Motor neuron (in vitro differentiated cells): ENCODE results near the gene WWTR1. TPM values are rescaled to one million over a fixed set of nuclear protein-coding genes. Genes with fewer than 3 reads are reported as not detected.
A peak's percentile ranks its signal among the peaks of the same experiment; 100 is the strongest.

Experiments
- ATAC-seq, 8 experiments: fragments of 200-7000 bp; cut with Tn5 transposase; replicated peaks in 6 of 8; 2 replicates each; pipeline ENCODE4 v1.8.0; 2021; ENCODE audit warnings: mild to moderate bottlenecking in 8 of 8, moderate library complexity in 8 of 8
- H3K27ac ChIP-seq, 2 donors: fragments of 250-450 bp; sonication (Bioruptor Pico); 2 replicates each; pipeline ENCODE4 v1.9.0; 2021; ENCODE audit warnings: antibody characterized with exemption in 2 of 2, mild to moderate bottlenecking in 2 of 2, moderate library complexity in 1 of 2
- H3K4me1 ChIP-seq, 2 donors: fragments of 250-450 bp; sonication (Bioruptor Pico); replicated peaks in 1 of 2; 2 replicates each; pipeline ENCODE4 v1.6.1; 2021; ENCODE audit warnings: antibody characterized with exemption in 2 of 2, mild to moderate bottlenecking in 2 of 2, moderate library complexity in 1 of 2
- H3K4me3 ChIP-seq, 5 donors: fragments of 250-450 bp; sonication (Bioruptor Pico); 2 replicates each; pipeline ENCODE4 v1.9.0; 2021; ENCODE audit warnings: antibody characterized with exemption in 5 of 5, mild to moderate bottlenecking in 5 of 5, moderate library complexity in 4 of 5
- WGBS, 10 experiments: fragments of 450-650 bp; shearing (Covaris generic); methylation state at CpG; one replicate each; pipeline ENCODE4 v1.0.0; 2022; 5-methylcytosine and 5-hydroxymethylcytosine counted together
- in situ Hi-C, 9 experiments: fragments of 400-800 bp; cut with MboI; loops; one replicate each; pipeline ENCODE4 v1.15.0; 2021; ENCODE audit warnings: low sequenced_read_pairs in 9 of 9, low pct_unique_long_range_greater_than_20kb in 2 of 9; ENCODE audit not compliant: unreplicated experiment in 9 of 9
- total RNA-seq, 8 experiments: library from RNA; unstranded; fragments of 300-600 nt; gene quantifications; 2 replicates each; pipeline versions ENCODE4 v1.2.3 to v1.2.4, GENCODE V29; 2022

WWTR1 gene
- total RNA-seq, 8 experiments from 2014 or later, result 3.1 to 267 (median 29.7) TPM

- in situ Hi-C loops, result no loop called here
- 100% methylated on average over 1 to 2 of the region's 2 CpGs; no CpG with 5 or more reads in 4 of the 10 experiments for WGBS, 10 experiments
- no peak for ATAC-seq
- no peak overlapping the region for H3K4me3 ChIP-seq
- peaks cover 5 to 7% of the 10 kb centered on the region in 2 donors for H3K4me1 ChIP-seq
- H3K27ac ChIP-seq, result no peak overlapping the region
Observed at GRCh38 chr3:149611149-149611548, 46.7 kb downstream of the WWTR1 start.

- Histone ChIP-seq H3K4me3 (no peak overlapping the region), H3K4me1 (peaks cover 5 to 7% of the 10 kb centered on the region in 2 donors), H3K27ac (no peak overlapping the region)
- peak in 4 of 8 experiments; percentile 14 to 70 (median 34) for ATAC-seq
- WGBS, 10 experiments, result 28 to 64% (median 50%) methylated on average over 2 to 6 of the region's 6 CpGs; no CpG with 5 or more reads in 1 of the 10 experiments
- in situ Hi-C loops, result no loop called here
Observed at GRCh38 chr3:149610351-149611105, 47.3 kb downstream of the WWTR1 start.

- in situ Hi-C loops, result no loop called here
- Histone ChIP-seq H3K4me3 (no peak overlapping the region), H3K27ac (no peak overlapping the region), H3K4me1 (peaks cover 5 to 7% of the 10 kb centered on the region in 2 donors)
- peak in 1 of 8 experiments; percentile 15 for ATAC-seq
- WGBS, 10 experiments, result 25 to 86% (median 48%) methylated on average over 1 to 4 of the region's 4 CpGs; no CpG with 5 or more reads in 1 of the 10 experiments
Observed at GRCh38 chr3:149609595-149609994, 48.2 kb downstream of the WWTR1 start.

GRCh38 chr3:149608987-149609386 is 48.8 kb downstream of the WWTR1 start:
- H3K4me1 ChIP-seq, result peaks cover 9 to 10% of the 10 kb centered on the region in 2 donors
- H3K27ac ChIP-seq, result no peak overlapping the region
- in situ Hi-C loops, result no loop called here
- ATAC-seq, result no peak
- no peak overlapping the region for H3K4me3 ChIP-seq
- WGBS, 10 experiments, result 59 to 100% (median 86%) methylated on average over 1 to 2 of the region's 3 CpGs; no CpG with 5 or more reads in 3 of the 10 experiments

- 20 to 100% (median 83%) methylated on average over 1 to 2 of the region's 2 CpGs; no CpG with 5 or more reads in 1 of the 10 experiments for WGBS, 10 experiments
- ATAC-seq, result peak in 1 of 8 experiments; percentile 36
Observed at GRCh38 chr3:149605902-149606301, 51.9 kb downstream of the WWTR1 start.

GRCh38 chr3:149604125-149604875 is 53.5 kb downstream of the WWTR1 start:
- WGBS, 10 experiments, result 0 to 100% (median 40%) methylated on average over 1 to 3 of the region's 4 CpGs; no CpG with 5 or more reads in 6 of the 10 experiments
- no peak overlapping the region for H3K27ac ChIP-seq
- H3K4me1 ChIP-seq, result peaks cover 7 to 13% of the 10 kb centered on the region in 2 donors
- ATAC-seq, result peak in 4 of 8 experiments; percentile 35 to 64 (median 46)
- no peak overlapping the region for H3K4me3 ChIP-seq
- in situ Hi-C loops, result no loop called here

More at GRCh38 chr3:149605902-149606301, 51.9 kb downstream of the WWTR1 start:
- in situ Hi-C loops, result no loop called here
- H3K4me3 ChIP-seq, result no peak overlapping the region
- H3K27ac ChIP-seq, result no peak overlapping the region
- peaks cover 14 to 18% of the 10 kb centered on the region in 2 donors for H3K4me1 ChIP-seq

GRCh38 chr3:149603126-149604074 is 54.4 kb downstream of the WWTR1 start:
- Histone ChIP-seq H3K4me3 (no peak overlapping the region), H3K27ac (no peak overlapping the region), H3K4me1 (peaks cover 7 to 13% of the 10 kb centered on the region in 2 donors)
- 0 to 87% (median 80%) methylated on average over 1 to 3 of the region's 3 CpGs for WGBS, 10 experiments
- peak in 7 of 8 experiments; percentile 32 to 77 (median 64) for ATAC-seq
- in situ Hi-C loops, result no loop called here

- peak in 1 of 8 experiments; percentile 14 for ATAC-seq
- in situ Hi-C loops, result no loop called here
- 17 to 100% (median 92%) methylated on average over 1 of the region's 1 CpG; no CpG with 5 or more reads in 4 of the 10 experiments for WGBS, 10 experiments
- H3K4me1 ChIP-seq, result peaks cover 7 to 13% of the 10 kb centered on the region in 2 donors
- H3K27ac ChIP-seq, result no peak overlapping the region
- no peak overlapping the region for H3K4me3 ChIP-seq
Observed at GRCh38 chr3:149600634-149601033, 57.2 kb downstream of the WWTR1 start.

- 71 to 100% (median 95%) methylated on average over 1 to 2 of the region's 2 CpGs for WGBS, 10 experiments
- in situ Hi-C loops, result no loop called here
- ATAC-seq, result peak in 1 of 8 experiments; percentile 55
- Histone ChIP-seq H3K4me1 (peaks cover 6 to 11% of the 10 kb centered on the region in 2 donors), H3K4me3 (no peak overlapping the region), H3K27ac (no peak overlapping the region)
Observed at GRCh38 chr3:149599236-149599635, 58.6 kb downstream of the WWTR1 start.

- in situ Hi-C loops, result no loop called here
- 83 to 100% (median 99%) methylated on average over 1 to 5 of the region's 6 CpGs; no CpG with 5 or more reads in 2 of the 10 experiments for WGBS, 10 experiments
- ATAC-seq, result no peak
Observed at GRCh38 chr3:149596134-149596770, 61.6 kb downstream of the WWTR1 start.

GRCh38 chr3:149593418-149594160 is 64.2 kb downstream of the WWTR1 start:
- ATAC-seq, result no peak
- Histone ChIP-seq H3K27ac (no peak overlapping the region), H3K4me3 (no peak overlapping the region), H3K4me1 (peaks cover 0 to 7% of the 10 kb centered on the region in 2 donors)
- WGBS, 10 experiments, result 18 to 84% (median 46%) methylated on average over 3 to 8 of the region's 8 CpGs
- in situ Hi-C loops, result no loop called here

More at GRCh38 chr3:149596134-149596770, 61.6 kb downstream of the WWTR1 start:
- Histone ChIP-seq H3K4me3 (no peak overlapping the region), H3K27ac (no peak overlapping the region), H3K4me1 (peaks cover 0 to 7% of the 10 kb centered on the region in 2 donors)
